BJ (cell line): ENCODE measurements around the gene CMPK1. TPM values are rescaled to one million over a fixed set of nuclear protein-coding genes. Genes with fewer than 3 reads are reported as not detected.

ENCODE experiments used
- CTCF ChIA-PET: fragments of 350-600 bp; formaldehyde crosslinking; extraction: SDS; loops from one replicate; lab custom pipeline; 2021; ENCODE audit warnings: antibody characterized with exemption, inconsistent platforms; lab: Yijun Ruan, JAX
- POLR2A ChIA-PET: fragments of 300-600 bp; sonication (Branson Sonifier 250); formaldehyde crosslinking; extraction: SDS; loops from one replicate; lab custom pipeline; 2021; ENCODE audit warnings: antibody characterized with exemption; lab: Charles Lee
- DNase-seq: peaks from one replicate; pipeline ENCODE4 v3.0.0-alpha.2; 2011; ENCODE audit warnings: low read depth
- H3K27me3 ChIP-seq: 2 replicates; pipeline ENCODE4 v1.6.0; 2011; ENCODE audit warnings: low read length; ENCODE audit not compliant: control insufficient read depth, insufficient read depth
- H3K36me3 ChIP-seq: 2 replicates; pipeline ENCODE4 v1.5.1; 2011; ENCODE audit warnings: low read length; ENCODE audit not compliant: control insufficient read depth, insufficient read depth
- H3K4me3 ChIP-seq: 2 replicates; pipeline ENCODE4 v1.5.1; 2011; ENCODE audit warnings: low read depth, mild to moderate bottlenecking, control low read depth, low read length
- polyA plus RNA-seq: library from polyadenylated mRNA; depleted of rRNA; stranded (reverse); fragments of >200 nt; gene quantifications from 2 replicates; pipeline ENCODE4 v1.2.3, GENCODE V29; 2011
- TF ChIP-seq, protein P1 (sequence below): IDR thresholded peaks from 2 replicates; pipeline ENCODE4 v1.5.1; 2011; ENCODE audit warnings: low read depth, mild to moderate bottlenecking, control low read depth, inconsistent platforms, low read length, moderate library complexity; ENCODE audit not compliant: insufficient read depth

Gene CMPK1
- polyA plus RNA-seq, 1 experiment: 22.5 TPM

DNA sequence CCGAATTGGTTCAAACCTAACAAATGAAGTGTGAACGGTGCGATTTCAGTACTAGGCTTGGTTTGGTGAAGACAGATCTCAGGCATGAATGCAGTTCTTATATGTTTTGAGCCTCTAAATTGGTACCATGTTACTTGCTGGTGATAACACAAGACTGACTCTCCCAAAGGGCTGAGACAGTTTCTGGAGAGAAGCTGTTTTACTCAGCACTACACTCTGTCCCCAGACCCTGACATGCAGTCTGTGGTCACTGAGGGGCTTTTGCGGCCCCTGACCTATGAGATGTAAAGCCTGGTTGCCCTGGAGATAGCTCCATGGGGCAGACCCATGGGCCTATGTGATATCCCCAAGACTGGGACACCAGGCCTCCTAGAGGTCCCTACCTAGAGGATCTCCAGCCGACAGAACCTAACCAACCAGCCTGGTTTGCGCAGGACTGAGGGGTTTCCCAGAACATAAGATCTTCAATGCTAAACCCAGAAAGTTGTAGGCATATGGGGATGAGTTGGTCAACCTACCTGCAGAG is 63.1 kb downstream of the CMPK1 start:
- ChIA-PET POLR2A (no interaction called here), CTCF (interaction anchor here (2.1 to 4.5 kb wide), 2 partner anchors 8 to 27 kb away, joined by 6 to 34 read pairs; no protein-coding TSS in a partner anchor)
- no peak overlapping the region for H3K4me3 ChIP-seq
- DNase-seq: no peak
- TF ChIP-seq, protein P1, sequence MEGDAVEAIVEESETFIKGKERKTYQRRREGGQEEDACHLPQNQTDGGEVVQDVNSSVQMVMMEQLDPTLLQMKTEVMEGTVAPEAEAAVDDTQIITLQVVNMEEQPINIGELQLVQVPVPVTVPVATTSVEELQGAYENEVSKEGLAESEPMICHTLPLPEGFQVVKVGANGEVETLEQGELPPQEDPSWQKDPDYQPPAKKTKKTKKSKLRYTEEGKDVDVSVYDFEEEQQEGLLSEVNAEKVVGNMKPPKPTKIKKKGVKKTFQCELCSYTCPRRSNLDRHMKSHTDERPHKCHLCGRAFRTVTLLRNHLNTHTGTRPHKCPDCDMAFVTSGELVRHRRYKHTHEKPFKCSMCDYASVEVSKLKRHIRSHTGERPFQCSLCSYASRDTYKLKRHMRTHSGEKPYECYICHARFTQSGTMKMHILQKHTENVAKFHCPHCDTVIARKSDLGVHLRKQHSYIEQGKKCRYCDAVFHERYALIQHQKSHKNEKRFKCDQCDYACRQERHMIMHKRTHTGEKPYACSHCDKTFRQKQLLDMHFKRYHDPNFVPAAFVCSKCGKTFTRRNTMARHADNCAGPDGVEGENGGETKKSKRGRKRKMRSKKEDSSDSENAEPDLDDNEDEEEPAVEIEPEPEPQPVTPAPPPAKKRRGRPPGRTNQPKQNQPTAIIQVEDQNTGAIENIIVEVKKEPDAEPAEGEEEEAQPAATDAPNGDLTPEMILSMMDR: no peak
- H3K27me3 ChIP-seq: no peaks in the 10 kb centered on the region
- H3K36me3 ChIP-seq: no peaks in the 10 kb centered on the region

DNA sequence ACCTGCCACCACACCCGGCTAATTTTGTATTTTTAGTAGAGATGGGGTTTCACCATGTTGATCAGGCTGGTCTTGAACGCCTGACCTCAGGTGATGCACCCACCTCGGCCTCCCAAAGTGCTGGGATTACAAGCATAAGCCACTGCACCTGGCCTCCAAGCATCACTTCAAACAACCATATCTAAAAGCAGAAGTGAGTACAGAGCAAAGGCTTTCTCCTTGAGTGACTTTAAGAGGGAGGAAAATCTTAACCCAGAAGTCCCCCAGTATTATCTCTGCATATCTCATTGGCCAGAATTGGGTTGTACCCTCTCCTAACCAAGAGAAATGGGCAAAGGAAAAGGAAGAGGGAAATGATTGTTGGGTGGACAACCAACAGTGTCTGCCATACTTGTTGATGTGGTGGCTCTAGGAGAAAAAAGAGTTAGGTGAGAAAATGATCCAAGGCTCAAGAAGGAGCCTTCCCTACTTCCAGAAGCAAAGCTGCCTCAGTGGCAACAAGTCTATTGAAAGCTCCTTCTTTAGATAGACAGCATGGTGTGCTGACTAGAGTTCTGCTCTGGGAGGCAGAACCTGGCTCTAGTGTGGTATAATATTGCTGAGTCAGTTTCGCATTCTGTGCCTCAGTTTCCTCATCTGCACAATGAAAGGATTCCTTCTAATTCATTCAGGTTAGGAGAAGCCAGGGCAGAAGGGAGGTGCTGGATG is 65.7 kb downstream of the CMPK1 start:
- Histone ChIP-seq H3K36me3 (no peaks in the 10 kb centered on the region), H3K4me3 (no peak overlapping the region), H3K27me3 (no peaks in the 10 kb centered on the region)
- DNase-seq: no peak
- CTCF ChIA-PET: interaction anchor here (1.6 to 4.5 kb wide), 2 partner anchors 11 to 36 kb away, joined by 3 to 34 read pairs; no protein-coding TSS in a partner anchor
- POLR2A ChIA-PET: no interaction called here
- TF ChIP-seq, protein P1: no peak

DNA sequence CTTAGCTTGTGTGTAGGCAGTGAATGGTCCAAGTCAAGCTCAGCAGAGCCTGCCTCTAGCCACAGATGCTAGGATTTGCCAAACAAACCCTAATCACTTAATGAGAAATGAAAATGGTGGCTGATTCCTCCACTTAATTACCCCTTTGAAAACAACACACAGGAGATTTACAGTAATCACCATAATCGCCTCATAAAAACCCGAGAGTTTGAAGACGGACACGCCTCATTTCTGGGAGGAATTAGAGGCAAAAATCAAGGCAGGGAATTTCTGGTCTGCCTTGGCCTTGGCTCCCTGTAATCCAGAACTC is 66.2 kb downstream of the CMPK1 start:
- TF ChIP-seq, protein P1: no peak
- Histone ChIP-seq H3K27me3 (no peaks in the 10 kb centered on the region), H3K4me3 (no peak overlapping the region), H3K36me3 (no peaks in the 10 kb centered on the region)
- ChIA-PET CTCF (interaction anchor here (1.1 to 4.5 kb wide), 3 partner anchors 11 to 310 kb away, joined by 3 to 34 read pairs (median 3); no protein-coding TSS in a partner anchor), POLR2A (no interaction called here)
- no peak for DNase-seq

DNA sequence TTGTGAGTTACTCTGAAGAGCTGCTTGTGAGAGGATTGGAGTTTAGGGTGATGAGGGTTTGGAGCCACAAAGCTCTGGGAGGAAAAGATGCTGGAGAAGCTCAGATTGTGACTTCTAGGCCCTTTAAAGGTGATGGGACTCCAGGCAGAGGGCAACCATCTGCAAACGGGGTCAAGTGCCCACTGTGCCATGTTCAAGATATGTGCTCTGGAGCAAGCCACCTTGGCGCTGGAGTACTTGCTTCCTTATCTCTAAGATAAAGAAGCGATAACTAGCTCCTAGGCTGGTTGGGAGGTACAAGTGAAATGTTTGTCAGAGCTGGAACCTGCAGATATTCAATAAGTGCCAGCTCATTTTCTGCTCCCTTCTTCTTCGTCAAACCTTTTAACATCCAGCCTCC is 68.2 kb downstream of the CMPK1 start:
- CTCF ChIA-PET: interaction anchor here (0.6 to 1.9 kb wide), 4 partner anchors 9 to 23 kb away, joined by 3 to 10 read pairs (median 6); no protein-coding TSS in a partner anchor
- H3K4me3 ChIP-seq: no peak overlapping the region

DNA sequence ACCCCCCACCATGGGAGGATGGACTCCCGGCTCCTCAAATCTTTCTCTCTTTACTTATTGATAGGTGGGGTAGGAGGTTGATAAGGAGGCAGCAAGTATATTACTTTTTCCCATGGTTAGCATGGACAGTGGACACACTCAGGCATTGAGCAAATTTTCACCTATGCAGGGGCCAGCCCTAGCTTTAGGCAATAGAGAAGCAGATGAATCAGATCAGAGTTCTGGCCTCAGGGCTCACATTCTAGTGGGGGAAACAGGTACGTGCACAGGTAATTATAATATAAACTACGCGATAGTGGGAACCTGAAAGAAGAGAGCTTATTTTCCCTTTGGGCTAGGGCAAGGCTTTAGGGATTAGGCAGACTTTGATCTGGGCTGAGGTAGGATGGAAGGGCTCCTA is 69.0 kb downstream of the CMPK1 start:
- Histone ChIP-seq H3K27me3 (no peaks in the 10 kb centered on the region), H3K36me3 (no peaks in the 10 kb centered on the region), H3K4me3 (no peak overlapping the region)
- no peak for DNase-seq
- TF ChIP-seq, protein P1: no peak
- CTCF ChIA-PET: interaction anchor here (0.6 to 1.9 kb wide), 4 partner anchors 10 to 22 kb away, joined by 3 to 10 read pairs (median 6); no protein-coding TSS in a partner anchor
- POLR2A ChIA-PET: no interaction called here

More for the DNA sequence above, 68.2 kb downstream of the CMPK1 start:
- TF ChIP-seq, protein P1: no peak
- no peak for DNase-seq
- no peaks in the 10 kb centered on the region for H3K36me3 ChIP-seq
- H3K27me3 ChIP-seq: no peaks in the 10 kb centered on the region
- POLR2A ChIA-PET: no interaction called here
